Spinal cord (tissue), 10 donors: ENCODE measurements around the gene ADAMTSL3. TPM values are rescaled to one million over a fixed set of nuclear protein-coding genes. Genes with fewer than 3 reads are reported as not detected.

ENCODE experiments used
- DNase-seq, 6 donors: peaks; one replicate each; pipeline versions ENCODE4 v3.0.0 to v3.0.0-alpha.2; 2013 to 2015; ENCODE audit warnings: low spot score in 6 of 6, low read depth in 4 of 6
- H3K27ac ChIP-seq: one replicate; pipeline ENCODE4 v1.5.1; 2013; ENCODE audit warnings: low read depth, low read length, control low read depth
- H3K27me3 ChIP-seq: one replicate; pipeline ENCODE4 v1.6.1; 2013; ENCODE audit warnings: low read length; ENCODE audit not compliant: control insufficient read depth, insufficient read depth
- H3K36me3 ChIP-seq: one replicate; pipeline ENCODE4 v1.6.1; 2013; ENCODE audit warnings: low read length; ENCODE audit not compliant: control insufficient read depth, insufficient read depth
- H3K4me1 ChIP-seq: one replicate; pipeline ENCODE4 v1.6.1; 2013; ENCODE audit warnings: low read length; ENCODE audit not compliant: control insufficient read depth, insufficient read depth
- H3K4me3 ChIP-seq: one replicate; pipeline ENCODE4 v1.5.1; 2013; ENCODE audit warnings: low read depth, low read length, control low read depth
- H3K9me3 ChIP-seq: one replicate; pipeline ENCODE4 v1.6.1; 2013; ENCODE audit warnings: low read length; ENCODE audit not compliant: control insufficient read depth, insufficient read depth
- WGBS: methylation state at CpG from one replicate; pipeline ENCODE4 v1.1.5; 2013; ENCODE audit warnings: missing lambda C conversion rate; ENCODE audit not compliant: insufficient coverage; 5-methylcytosine and 5-hydroxymethylcytosine counted together
- polyA plus RNA-seq, 2 donors: library from polyadenylated mRNA; unstranded; fragments of 120-200 nt; gene quantifications; one replicate each; pipeline ENCODE4 v1.2.1, GENCODE V29; 2013; ENCODE audit not compliant: insufficient read length in 2 of 2
- total RNA-seq, 2 donors: library from RNA; depleted of rRNA in 1 of 2; stranded (reverse); fragments of 120-200 nt in 1 of 2; fragments of >200 nt in 1 of 2; gene quantifications; one replicate each; pipeline versions ENCODE4 v1.2.3 to v1.2.4, GENCODE V29; 2013 to 2014
- donor health status: healthy.

The ADAMTSL3 gene
- total and polyA plus RNA-seq, 4 donors = 3.6 to 25.2 (median 12.0) TPM

DNA sequence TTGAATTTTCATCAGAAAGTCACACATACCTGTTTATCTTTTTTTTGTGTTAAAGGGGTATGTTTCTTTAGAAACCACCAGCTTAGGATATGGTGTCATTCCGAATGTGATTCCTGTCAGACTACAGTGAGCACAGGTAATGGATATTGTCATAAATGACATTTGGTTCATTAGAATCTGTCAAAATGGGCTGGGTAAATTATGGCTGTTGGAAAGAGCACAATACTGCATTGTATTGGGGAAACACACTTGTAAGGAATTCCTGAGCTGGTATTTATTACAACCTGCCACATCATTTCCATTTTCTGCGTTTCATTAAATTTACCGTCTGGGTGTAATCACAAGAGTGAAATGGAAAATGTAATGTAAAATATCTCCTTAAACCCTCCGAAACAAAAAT, 78.8 kb downstream of the ADAMTSL3 start:
- peak in 1 of 6 donors; percentile 21 for DNase-seq
- 100% methylated on average over 1 of the region's 4 CpGs for WGBS
- Histone ChIP-seq H3K27ac (no peak overlapping the region), H3K9me3 (no peaks in the 10 kb centered on the region), H3K4me1 (no peaks in the 10 kb centered on the region), H3K4me3 (no peak overlapping the region), H3K36me3 (no peaks in the 10 kb centered on the region), H3K27me3 (no peaks in the 10 kb centered on the region)

DNA sequence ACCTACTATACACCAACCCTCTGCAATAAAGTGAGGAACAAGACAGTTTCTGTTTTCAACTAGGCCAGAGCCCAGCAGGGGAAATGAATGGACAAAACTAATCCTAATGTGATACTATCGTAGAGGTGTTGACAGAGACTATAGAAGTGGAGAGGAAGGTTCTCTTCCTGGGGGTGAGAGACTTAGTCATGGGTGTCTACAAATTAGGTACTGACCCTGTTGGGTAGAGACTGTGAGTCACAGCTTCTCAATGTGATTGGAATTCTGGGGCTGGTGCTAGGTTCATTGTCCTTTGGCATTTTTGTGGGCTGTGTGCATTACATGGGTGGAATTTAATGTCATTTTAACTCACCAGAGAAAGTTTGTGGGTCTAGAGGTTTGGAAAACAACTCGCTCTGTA, 79.3 kb downstream of the ADAMTSL3 start:
- H3K4me1 ChIP-seq = no peaks in the 10 kb centered on the region
- no peak overlapping the region for H3K4me3 ChIP-seq
- no peaks in the 10 kb centered on the region for H3K36me3 ChIP-seq
- no peaks in the 10 kb centered on the region for H3K9me3 ChIP-seq
- no peak for DNase-seq
- 81% methylated on average over 2 of the region's 2 CpGs for WGBS
- no peak overlapping the region for H3K27ac ChIP-seq
- H3K27me3 ChIP-seq = no peaks in the 10 kb centered on the region

DNA sequence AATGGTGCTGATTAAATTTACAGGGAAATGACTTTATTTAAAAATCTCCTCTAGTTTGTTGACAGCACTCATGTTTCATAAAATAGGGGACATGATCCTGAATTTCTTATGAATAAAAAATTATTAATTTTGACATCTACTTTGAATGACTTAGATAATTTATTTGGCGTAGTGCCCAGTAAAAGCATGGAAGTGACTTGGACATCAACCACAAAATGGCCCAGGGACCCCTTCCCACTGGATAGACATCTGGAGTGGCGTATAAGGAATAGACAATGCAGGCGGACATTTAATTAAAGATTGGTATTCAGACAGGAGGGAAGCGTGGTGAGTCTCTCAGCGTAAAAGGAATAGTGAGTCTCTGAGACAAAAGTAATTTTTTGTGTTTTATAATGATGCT, 79.8 kb downstream of the ADAMTSL3 start:
- Histone ChIP-seq H3K27me3 (no peaks in the 10 kb centered on the region), H3K27ac (no peak overlapping the region), H3K36me3 (no peaks in the 10 kb centered on the region), H3K4me3 (no peak overlapping the region), H3K9me3 (no peaks in the 10 kb centered on the region), H3K4me1 (no peaks in the 10 kb centered on the region)
- 90% methylated on average over 3 of the region's 5 CpGs for WGBS
- DNase-seq = no peak

DNA sequence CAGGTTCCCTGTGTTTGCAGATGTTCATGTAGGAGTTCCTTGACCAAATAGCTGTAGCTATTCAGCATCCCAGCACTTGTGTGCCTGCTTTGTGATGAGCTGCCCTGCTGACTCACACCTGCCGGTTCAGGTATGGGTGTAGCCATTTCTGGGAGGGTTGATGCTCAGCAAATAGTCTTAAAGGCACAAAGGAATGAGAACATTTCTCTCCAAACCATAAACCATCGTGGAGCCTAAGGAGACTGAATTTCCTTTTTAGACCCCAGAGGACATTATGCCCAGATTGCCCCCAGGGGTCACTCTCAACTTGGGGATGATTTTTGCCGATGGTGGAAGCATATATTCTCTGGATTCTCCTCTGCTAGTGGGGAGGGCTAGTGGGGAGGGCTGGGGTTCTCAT, 80.6 kb downstream of the ADAMTSL3 start:
- H3K27ac ChIP-seq = no peak overlapping the region
- WGBS = no CpG with 5 or more reads among the region's 3 CpGs
- H3K4me3 ChIP-seq = no peak overlapping the region
- H3K4me1 ChIP-seq = no peaks in the 10 kb centered on the region
- no peak for DNase-seq
- H3K9me3 ChIP-seq = no peaks in the 10 kb centered on the region
- H3K36me3 ChIP-seq = no peaks in the 10 kb centered on the region
- no peaks in the 10 kb centered on the region for H3K27me3 ChIP-seq

DNA sequence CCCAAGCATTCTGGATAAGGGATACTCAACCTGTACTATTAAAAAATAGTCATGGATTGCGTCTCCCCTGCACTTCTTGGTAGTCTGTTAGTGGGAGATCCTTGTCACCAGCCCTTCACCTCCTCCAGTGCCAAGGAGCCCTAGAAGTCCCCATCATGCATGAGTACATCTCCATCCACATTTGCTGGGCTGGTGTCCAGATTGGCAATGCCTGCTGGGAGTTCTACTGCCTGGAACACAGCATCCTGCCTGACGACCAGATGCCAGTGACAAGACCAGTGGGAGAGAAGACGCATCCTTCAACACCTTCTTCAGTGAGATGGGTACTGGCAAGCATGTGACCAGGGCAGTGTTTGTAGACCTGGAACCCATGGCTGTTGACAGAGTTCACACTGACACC, 85.7 kb downstream of the ADAMTSL3 start:
- no peaks in the 10 kb centered on the region for H3K36me3 ChIP-seq
- H3K4me1 ChIP-seq = no peaks in the 10 kb centered on the region
- WGBS = 77% methylated on average over 3 of the region's 3 CpGs
- no peak overlapping the region for H3K4me3 ChIP-seq
- H3K27ac ChIP-seq = no peak overlapping the region
- no peak for DNase-seq
- H3K27me3 ChIP-seq = no peaks in the 10 kb centered on the region
- peaks cover under 1% of the 10 kb centered on the region for H3K9me3 ChIP-seq

DNA sequence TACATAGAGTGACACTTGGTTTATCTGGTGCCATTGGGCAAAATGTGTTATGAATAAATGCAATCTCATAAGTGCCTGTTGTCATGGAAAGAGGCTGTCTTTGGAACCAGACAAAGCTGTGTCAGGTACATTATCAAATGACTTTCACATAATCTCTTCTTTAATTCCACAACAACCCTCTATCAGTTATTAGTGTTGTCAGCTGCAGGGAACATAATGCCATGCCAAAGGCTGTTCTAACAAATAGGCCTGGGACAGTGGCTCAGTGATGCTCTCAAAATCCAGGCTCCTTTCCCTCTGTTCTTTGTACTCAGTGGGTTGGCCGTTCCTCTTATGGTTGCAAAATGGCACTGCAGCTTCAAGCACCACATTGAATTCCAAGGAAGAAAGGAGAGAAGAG, 91.8 kb downstream of the ADAMTSL3 start:
- no peak overlapping the region for H3K4me3 ChIP-seq
- 71% methylated on average over 1 of the region's 1 CpG for WGBS
- H3K27ac ChIP-seq = no peak overlapping the region
- no peak for DNase-seq
- no peaks in the 10 kb centered on the region for H3K4me1 ChIP-seq
- no peaks in the 10 kb centered on the region for H3K36me3 ChIP-seq
- peaks cover 3% of the 10 kb centered on the region for H3K9me3 ChIP-seq
- H3K27me3 ChIP-seq = no peaks in the 10 kb centered on the region

DNA sequence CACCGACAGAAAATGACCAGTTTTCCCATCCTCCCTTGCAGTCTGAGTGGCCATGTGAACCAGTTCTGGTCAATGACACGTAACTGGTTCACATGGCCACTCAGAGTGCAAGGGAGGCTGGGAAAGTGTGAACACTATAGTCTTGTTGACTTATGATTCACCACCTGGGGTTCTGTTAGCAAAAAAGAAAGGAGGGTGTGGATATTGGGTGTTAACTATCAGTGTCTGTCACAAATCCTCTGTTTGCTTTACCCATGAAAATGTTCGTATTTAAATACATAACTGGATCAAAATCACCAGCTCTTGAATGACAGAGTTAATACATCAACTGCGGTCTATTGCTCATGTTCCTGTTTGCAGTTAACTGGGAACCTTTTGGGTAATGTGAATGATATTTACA, 92.3 kb downstream of the ADAMTSL3 start:
- no peak overlapping the region for H3K27ac ChIP-seq
- WGBS = 87% methylated on average over 2 of the region's 4 CpGs
- H3K4me1 ChIP-seq = no peaks in the 10 kb centered on the region
- H3K36me3 ChIP-seq = no peaks in the 10 kb centered on the region
- H3K27me3 ChIP-seq = no peaks in the 10 kb centered on the region
- no peak for DNase-seq
- no peak overlapping the region for H3K4me3 ChIP-seq
- peaks cover 3% of the 10 kb centered on the region for H3K9me3 ChIP-seq

DNA sequence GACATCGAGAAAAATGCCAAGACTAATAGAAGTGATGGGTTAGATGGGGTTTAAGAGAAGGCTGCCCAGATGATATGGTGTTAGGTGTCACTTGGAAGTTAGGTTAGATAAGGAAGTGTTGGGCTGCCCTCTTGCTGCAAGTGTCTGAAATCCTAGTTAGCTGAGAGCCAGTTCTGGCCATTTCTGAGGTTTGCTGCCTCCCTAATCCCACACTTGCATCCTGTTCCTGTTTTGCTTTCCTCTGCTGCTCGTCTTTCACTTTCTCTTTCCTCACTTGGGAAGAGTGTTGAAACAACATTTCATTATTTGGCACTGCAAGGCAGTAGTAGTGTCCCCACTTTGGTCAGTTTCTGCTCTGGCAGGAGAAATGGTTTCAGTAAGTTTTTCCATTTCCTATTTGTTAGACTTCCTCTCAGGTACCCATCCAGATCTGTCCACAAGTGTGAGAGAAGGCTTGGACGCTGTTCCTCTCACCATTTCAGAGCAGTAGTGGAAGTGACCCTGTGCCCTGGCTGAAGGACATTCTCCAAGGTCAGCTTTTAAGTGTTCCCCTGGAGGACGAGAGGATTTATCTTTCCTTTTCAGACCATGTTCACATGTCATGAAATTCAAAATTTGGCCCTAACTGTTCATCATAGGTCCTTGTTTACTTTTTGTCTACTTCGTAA, 93.3 kb downstream of the ADAMTSL3 start:
- Histone ChIP-seq H3K9me3 (peaks cover 3% of the 10 kb centered on the region), H3K4me3 (no peak overlapping the region), H3K27ac (no peak overlapping the region), H3K4me1 (no peaks in the 10 kb centered on the region), H3K36me3 (no peaks in the 10 kb centered on the region), H3K27me3 (no peaks in the 10 kb centered on the region)
- peak in 2 of 6 donors; percentile 22 to 53 for DNase-seq
- WGBS = 65% methylated on average over 2 of the region's 5 CpGs

DNA sequence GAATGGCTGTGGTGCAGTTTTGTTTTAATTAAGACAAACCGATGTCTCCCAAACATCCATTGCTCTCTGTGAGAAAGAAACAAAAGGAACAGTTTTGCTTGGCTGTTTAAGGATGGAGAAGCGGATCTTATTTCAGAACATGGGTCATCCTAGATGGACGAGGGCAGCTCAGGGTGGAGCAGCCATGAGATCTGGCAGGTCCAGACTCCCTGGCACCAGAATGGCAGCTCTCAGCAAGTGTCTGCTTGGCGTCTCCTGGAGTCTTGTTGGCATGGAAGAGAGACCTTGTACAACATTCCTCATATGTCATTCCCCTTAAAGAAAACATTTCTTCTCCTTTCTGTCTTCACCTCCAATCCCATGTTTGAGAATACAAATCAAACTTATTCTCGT, 93.8 kb downstream of the ADAMTSL3 start:
- Histone ChIP-seq H3K36me3 (no peaks in the 10 kb centered on the region), H3K9me3 (peaks cover 3% of the 10 kb centered on the region), H3K27me3 (no peaks in the 10 kb centered on the region), H3K4me3 (no peak overlapping the region), H3K4me1 (no peaks in the 10 kb centered on the region), H3K27ac (no peak overlapping the region)
- DNase-seq = no peak
- 75% methylated on average over 4 of the region's 5 CpGs for WGBS

DNA sequence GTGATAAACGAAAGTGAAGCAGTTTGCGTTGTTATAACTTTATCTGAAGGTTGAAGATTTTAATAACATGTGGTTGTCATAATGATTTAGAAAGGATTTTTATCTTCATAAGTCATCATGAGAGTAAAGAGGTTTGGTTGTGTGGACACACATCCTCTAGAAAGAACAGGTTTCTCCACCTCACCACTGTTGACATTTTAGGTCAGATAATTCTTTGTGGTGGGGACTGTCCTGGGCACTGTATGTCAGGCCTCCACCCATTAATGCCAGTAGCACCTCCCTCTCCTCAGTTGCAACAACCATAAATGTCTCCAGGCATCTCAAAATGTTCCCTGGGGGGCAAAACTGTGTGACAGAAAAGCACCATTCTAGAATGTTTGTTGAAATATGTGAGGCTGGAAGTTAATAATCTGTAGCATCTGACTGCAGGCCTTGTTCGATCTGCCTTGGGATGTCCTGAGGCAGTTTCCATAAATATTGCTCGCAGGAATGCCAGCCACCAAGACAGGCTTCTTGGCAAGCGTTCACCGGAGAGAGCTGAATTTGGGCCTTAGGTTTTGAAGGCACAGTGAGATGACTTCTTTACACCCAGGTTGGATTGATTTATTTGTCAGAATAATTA, 100.1 kb downstream of the ADAMTSL3 start:
- no peaks in the 10 kb centered on the region for H3K36me3 ChIP-seq
- no peaks in the 10 kb centered on the region for H3K4me1 ChIP-seq
- WGBS = 80% methylated on average over 3 of the region's 6 CpGs
- H3K27ac ChIP-seq = no peak overlapping the region
- no peak for DNase-seq
- H3K4me3 ChIP-seq = no peak overlapping the region
- no peaks in the 10 kb centered on the region for H3K27me3 ChIP-seq
- peaks cover 4% of the 10 kb centered on the region for H3K9me3 ChIP-seq
